Cerebellar cortex (tissue), 1 donor: Measurements from ENCODE around the gene ATP10A.
"Not testable (repeated sequence)": the region's sequence is repeated elsewhere in the genome, so short reads cannot be mapped to it uniquely, and the experiment has no call there.

Source experiments
- DNase-seq: peaks from one replicate; pipeline ENCODE4 v3.0.0-alpha.2; 2015; ENCODE audit warnings: low spot score

ATP10A gene

GRCh38 chr15:25858952-25859760 is 4.0 kb downstream of the ATP10A start:
- DNase-seq, result no peak

DNA sequence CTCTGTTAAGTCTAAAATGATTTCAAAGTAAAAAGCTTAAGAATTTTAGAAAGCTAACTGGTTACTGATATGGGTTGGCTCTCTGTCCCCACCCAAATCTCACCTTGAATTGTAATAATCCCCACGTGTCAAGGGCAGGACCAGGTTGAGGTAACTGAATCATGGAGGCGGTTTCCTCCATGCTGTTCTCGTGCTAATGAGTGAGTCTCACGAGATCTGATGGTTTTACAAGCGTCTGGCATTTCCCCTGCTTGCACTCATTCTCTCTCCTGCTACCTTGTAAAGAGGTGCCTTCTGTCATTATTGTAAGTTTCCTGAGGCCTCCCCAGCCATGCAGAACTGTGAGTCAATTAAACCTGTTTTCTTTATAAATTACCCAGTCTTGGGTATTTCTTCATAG is 7.1 kb downstream of the ATP10A start:
- DNase-seq, result not testable (repeated sequence)

- no peak for DNase-seq
These were observed 10.2 kb downstream of the ATP10A start for GRCh38 chr15:25852661-25853524.

- DNase-seq, result no peak
These were observed 11.1 kb downstream of the ATP10A start for GRCh38 chr15:25852027-25852426.

GRCh38 chr15:25850154-25851111 is 12.7 kb downstream of the ATP10A start:
- DNase-seq, result peak; percentile 59

DNA sequence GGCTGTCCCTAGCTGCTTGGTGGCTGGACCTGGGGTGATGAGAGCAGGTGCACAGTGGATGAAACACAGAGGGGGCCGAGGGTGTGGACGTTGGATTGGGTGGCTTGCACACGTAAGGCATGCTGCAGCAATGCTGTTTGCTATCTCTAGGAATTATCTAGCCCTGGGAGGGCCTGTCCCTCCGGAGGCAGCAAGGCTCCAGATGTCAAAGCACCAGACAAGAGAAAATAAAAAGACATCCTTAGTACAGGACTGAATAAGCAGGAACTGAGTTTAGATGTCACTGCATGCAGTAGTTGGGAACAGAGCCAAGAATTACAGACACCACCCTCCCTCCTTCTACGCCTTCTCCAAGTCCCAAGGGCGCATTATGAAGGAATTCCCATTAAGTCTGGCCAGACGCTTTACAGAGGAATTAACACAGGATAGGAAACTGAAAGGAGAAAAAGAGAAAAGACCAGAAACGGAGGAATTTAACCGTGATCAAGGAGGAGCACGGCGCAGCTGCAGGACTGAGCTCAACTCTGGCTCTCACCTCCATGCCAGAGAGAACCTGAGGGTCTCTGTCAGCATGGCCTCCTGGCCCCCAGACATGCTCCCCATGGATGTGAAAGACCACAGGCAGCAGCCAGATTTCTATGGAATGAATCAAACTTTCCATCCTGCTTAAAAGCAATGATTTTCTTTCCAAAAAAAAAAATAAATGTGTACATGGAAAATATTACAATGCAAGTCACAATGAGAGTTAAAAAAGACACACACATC is 13.8 kb downstream of the ATP10A start:
- DNase-seq, result peak; percentile 37

- no peak for DNase-seq
These were observed 14.4 kb downstream of the ATP10A start for GRCh38 chr15:25848784-25849156.

DNA sequence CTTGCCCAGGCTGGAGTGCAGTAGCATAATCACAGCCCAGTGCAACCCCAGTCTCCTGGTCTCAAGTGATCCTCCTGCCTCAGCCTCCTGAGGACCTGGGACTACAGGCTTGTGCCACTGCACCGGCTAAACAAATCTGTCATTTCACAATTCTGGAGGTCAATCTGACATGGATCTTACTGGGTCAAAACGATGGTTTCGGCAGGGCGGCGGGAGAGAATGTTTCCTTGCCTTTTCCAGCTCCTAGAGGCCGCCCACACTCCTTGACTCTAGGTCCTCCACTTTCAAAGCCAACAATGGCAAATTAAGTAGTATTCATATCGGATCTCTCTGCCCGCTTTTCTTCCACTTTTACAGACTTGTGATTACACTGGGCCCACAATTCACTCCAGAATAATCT is 14.8 kb downstream of the ATP10A start:
- no peak for DNase-seq

DNA sequence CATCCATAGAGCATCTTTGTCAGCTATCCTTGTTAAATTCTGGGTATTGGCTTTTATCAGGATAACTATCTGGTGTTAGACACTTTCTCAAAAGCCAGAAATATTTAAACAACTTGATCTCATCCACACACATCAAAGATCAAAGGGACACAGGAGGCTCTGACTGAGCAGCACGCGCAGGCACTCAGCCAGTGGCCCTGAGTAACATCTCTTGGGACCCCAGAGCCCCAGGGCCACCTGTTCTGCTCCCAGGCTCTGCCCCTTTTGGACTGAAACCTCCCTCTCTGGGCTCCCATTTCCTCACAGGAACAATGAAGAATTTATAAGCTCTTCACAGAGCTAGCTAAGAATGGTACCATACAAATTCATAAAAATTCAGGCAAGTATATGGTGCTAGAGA is 16.1 kb downstream of the ATP10A start:
- DNase-seq, result no peak

- DNase-seq, result no peak
These were observed 16.8 kb downstream of the ATP10A start for GRCh38 chr15:25846377-25846776.

DNA sequence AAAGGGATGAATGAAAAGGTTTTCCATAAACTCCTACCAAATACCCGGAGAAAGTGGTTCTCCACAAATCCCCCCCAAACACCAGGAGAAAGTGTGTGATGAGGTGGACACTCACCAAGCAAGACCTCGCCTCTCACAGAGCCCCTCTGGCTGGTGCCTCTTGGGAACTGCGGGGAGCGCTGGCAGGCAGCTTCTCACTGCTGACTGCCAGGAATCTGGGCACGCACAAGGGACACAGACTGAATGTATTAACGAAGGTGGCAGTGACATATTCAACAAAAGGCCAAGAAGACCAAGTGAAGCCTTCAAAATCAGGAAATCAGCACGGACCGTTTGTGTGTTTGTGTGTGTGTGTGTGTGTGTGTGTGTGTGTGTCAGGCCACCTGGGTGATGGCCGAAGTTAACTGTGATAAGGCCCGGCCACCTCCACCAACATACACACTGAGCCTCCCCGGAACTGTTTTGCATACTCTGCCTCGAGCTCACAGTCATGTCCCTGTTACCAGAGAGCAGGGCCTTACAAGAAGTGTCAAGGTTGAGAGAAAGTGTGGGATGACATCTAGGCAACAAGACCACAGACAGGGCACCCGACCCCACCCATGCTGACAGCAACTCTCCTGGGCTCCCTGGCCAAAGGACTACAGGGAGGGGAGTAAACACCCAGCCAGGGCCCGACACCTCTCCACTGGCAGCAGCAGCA is 18.0 kb downstream of the ATP10A start:
- DNase-seq, result no peak

DNA sequence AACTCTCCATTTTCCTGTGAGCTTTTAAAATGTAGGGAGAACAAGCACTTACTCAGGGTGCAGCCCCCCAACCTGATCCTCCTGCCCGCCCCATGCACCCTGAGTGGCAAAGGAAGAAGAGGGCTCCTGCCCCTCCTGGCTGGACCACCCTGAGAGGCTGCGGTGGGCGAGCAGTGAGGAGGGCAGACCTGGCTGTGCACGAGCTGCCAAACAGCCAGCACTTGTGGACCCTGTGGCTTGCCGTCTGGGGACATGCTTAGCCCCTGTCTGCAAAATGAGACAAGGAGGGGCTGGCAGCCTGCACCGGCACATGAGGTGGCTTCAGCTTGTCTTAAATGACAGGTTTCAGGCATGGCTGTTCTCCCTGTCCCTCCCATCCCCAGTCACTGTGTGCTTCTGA is 18.6 kb downstream of the ATP10A start:
- DNase-seq, result no peak

DNA sequence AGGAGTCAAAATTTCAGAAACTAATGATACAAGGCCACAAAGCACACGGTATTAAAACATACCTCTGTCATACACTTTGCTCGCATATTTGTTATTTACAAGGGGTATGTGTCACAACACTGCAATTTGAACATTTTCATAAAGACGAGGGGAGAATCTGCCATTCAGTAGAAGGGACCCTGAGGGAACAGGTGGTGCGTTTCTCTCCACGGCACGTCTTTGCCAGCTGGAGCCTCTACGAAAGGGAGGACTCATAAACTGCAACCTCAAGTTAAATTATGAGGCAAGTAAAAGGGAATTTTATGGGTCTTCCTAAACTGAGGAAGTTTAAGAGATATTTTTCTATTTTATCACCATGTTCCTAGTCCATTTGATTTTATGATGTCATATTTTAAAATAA is 19.1 kb downstream of the ATP10A start:
- no peak for DNase-seq

GRCh38 chr15:25839638-25840156 is 23.4 kb downstream of the ATP10A start:
- no peak for DNase-seq

- no peak for DNase-seq
These were observed 24.3 kb downstream of the ATP10A start for GRCh38 chr15:25838871-25839195.

GRCh38 chr15:25838191-25838870 is 24.8 kb downstream of the ATP10A start:
- DNase-seq, result no peak

GRCh38 chr15:25832158-25832557 is 31.0 kb downstream of the ATP10A start:
- DNase-seq, result no peak

- no peak for DNase-seq
These were observed 32.2 kb downstream of the ATP10A start for GRCh38 chr15:25830844-25831451.

- no peak for DNase-seq
These were observed 34.1 kb downstream of the ATP10A start for GRCh38 chr15:25829073-25829472.

DNA sequence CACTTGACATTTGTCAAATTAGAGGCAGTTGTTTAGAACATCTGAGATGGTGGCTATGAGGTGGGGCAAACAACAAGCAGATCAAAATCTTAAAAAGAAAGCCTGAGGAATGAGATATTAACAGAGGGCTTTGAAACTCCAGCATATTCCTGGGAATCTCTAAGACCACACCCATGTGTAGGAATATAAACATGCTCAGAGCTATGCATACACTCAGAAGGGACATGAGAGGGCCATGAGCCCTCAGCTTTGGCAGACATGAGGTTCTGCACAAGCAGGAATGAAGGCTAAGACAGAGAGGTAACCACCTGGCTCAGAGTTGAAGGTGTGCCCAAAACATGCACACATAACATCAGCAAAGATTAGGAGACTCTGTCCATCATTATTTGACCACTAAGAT is 37.9 kb downstream of the ATP10A start:
- no peak for DNase-seq
